ENCODE results near the gene DPP6.

GRCh38 chr7:154857728-154858681, 805.8 kb downstream of the DPP6 start:
- TF ChIP-seq, protein P1, sequence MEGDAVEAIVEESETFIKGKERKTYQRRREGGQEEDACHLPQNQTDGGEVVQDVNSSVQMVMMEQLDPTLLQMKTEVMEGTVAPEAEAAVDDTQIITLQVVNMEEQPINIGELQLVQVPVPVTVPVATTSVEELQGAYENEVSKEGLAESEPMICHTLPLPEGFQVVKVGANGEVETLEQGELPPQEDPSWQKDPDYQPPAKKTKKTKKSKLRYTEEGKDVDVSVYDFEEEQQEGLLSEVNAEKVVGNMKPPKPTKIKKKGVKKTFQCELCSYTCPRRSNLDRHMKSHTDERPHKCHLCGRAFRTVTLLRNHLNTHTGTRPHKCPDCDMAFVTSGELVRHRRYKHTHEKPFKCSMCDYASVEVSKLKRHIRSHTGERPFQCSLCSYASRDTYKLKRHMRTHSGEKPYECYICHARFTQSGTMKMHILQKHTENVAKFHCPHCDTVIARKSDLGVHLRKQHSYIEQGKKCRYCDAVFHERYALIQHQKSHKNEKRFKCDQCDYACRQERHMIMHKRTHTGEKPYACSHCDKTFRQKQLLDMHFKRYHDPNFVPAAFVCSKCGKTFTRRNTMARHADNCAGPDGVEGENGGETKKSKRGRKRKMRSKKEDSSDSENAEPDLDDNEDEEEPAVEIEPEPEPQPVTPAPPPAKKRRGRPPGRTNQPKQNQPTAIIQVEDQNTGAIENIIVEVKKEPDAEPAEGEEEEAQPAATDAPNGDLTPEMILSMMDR (IDR thresholded peaks at IDR 0.05), result no peak
- no peak for TF ChIP-seq SP1 (CRISPR knock-in tag; conservative IDR thresholded peaks at IDR 0.05)
- TF ChIP-seq TEAD4 (CRISPR knock-in tag; IDR thresholded peaks at IDR 0.05), result no peak
- no peak for TF ChIP-seq NR1H2 (CRISPR knock-in tag; IDR thresholded peaks at IDR 0.05)
- TF ChIP-seq, protein P2, sequence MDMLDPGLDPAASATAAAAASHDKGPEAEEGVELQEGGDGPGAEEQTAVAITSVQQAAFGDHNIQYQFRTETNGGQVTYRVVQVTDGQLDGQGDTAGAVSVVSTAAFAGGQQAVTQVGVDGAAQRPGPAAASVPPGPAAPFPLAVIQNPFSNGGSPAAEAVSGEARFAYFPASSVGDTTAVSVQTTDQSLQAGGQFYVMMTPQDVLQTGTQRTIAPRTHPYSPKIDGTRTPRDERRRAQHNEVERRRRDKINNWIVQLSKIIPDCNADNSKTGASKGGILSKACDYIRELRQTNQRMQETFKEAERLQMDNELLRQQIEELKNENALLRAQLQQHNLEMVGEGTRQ (CRISPR knock-in tag; IDR thresholded peaks at IDR 0.05), result no peak
- no peak for TF ChIP-seq CREB1 (CRISPR knock-in tag; IDR thresholded peaks at IDR 0.05)
- TF ChIP-seq ESRRA (CRISPR knock-in tag; IDR thresholded peaks at IDR 0.05; ENCODE audit: borderline replicate concordance), result no peak
- no peak for TF ChIP-seq PRDM15 (CRISPR knock-in tag; IDR thresholded peaks at IDR 0.05)
- no peak for TF ChIP-seq HMGA2 (CRISPR knock-in tag; IDR thresholded peaks at IDR 0.05)
- TF ChIP-seq ZNF425 (CRISPR knock-in tag; conservative IDR thresholded peaks at IDR 0.05), result no peak
- no peak for TF ChIP-seq ZNF121 (CRISPR knock-in tag; IDR thresholded peaks at IDR 0.05)
- no peak for TF ChIP-seq ERG (CRISPR knock-in tag; IDR thresholded peaks at IDR 0.05)
- no peak for TF ChIP-seq NR3C1 (CRISPR knock-in tag; conservative IDR thresholded peaks at IDR 0.05; ENCODE audit: low read depth)
